Nephron progenitor cell (in vitro differentiated cells): Measurements from ENCODE around the gene STMN3.

Source experiments
- DNase-seq: peaks from one replicate; pipeline ENCODE4 v3.0.0; 2021
- H3K27ac Mint-ChIP-seq: 2 replicates; pipeline ENCODE4 v1.8.0; 2021; ENCODE audit warnings: mild to moderate bottlenecking, moderate library complexity, mixed read lengths
- H3K27me3 Mint-ChIP-seq: 2 replicates; pipeline ENCODE4 v1.8.0; 2021; ENCODE audit warnings: mild to moderate bottlenecking, low read depth, mixed read lengths; ENCODE audit not compliant: poor library complexity
- H3K36me3 Mint-ChIP-seq: 2 replicates; pipeline ENCODE4 v1.8.0; 2021; ENCODE audit warnings: low read depth, mixed read lengths
- H3K4me1 Mint-ChIP-seq: 2 replicates; pipeline ENCODE4 v1.8.0; 2021; ENCODE audit warnings: mixed read lengths
- H3K4me3 Mint-ChIP-seq: 2 replicates; pipeline ENCODE4 v1.8.0; 2021; ENCODE audit warnings: mild to moderate bottlenecking, moderate library complexity, mixed read lengths
- H3K9me3 Mint-ChIP-seq: 2 replicates; pipeline ENCODE4 v1.8.0; 2021; ENCODE audit warnings: mild to moderate bottlenecking, moderate library complexity, mixed read lengths
- CTCF ChIP-seq: fragments of 200-600 bp; sonication (generic); IDR thresholded peaks from 2 replicates; pipeline ENCODE4 v1.5.0; 2021; ENCODE audit warnings: antibody characterized with exemption

STMN3 gene

GRCh38 chr20:63699466-63700198, 46.4 kb upstream of the STMN3 start:
- peak; percentile 65 for DNase-seq
- Mint-ChIP-seq H3K4me3 (no peak overlapping the region), H3K27me3 (no peaks in the 10 kb centered on the region), H3K36me3 (peaks cover under 1% of the 10 kb centered on the region), H3K9me3 (no peaks in the 10 kb centered on the region), H3K27ac (no peak overlapping the region), H3K4me1 (peaks cover 24% of the 10 kb centered on the region)
- no peak for TF ChIP-seq CTCF

GRCh38 chr20:63698739-63699465, 45.7 kb upstream of the STMN3 start:
- no peak for DNase-seq

GRCh38 chr20:63697868-63698545, 44.8 kb upstream of the STMN3 start:
- Mint-ChIP-seq H3K9me3 (peaks cover 3% of the 10 kb centered on the region), H3K4me3 (peak overlapping the region; percentile 18), H3K27me3 (no peaks in the 10 kb centered on the region), H3K36me3 (peaks cover 5% of the 10 kb centered on the region), H3K27ac (no peak overlapping the region), H3K4me1 (peaks cover 24% of the 10 kb centered on the region)
- no peak for TF ChIP-seq CTCF
- DNase-seq: no peak

More at GRCh38 chr20:63698739-63699465, 45.7 kb upstream of the STMN3 start:
- Mint-ChIP-seq H3K4me1 (peaks cover 24% of the 10 kb centered on the region), H3K27ac (no peak overlapping the region), H3K36me3 (peaks cover 1% of the 10 kb centered on the region), H3K27me3 (no peaks in the 10 kb centered on the region), H3K4me3 (no peak overlapping the region), H3K9me3 (peaks cover under 1% of the 10 kb centered on the region)
- no peak for TF ChIP-seq CTCF

- no peaks in the 10 kb centered on the region for H3K27me3 Mint-ChIP-seq
These were observed 44.2 kb upstream of the STMN3 start for GRCh38 chr20:63697357-63697867.

More at GRCh38 chr20:63697357-63697867, 44.2 kb upstream of the STMN3 start:
- Mint-ChIP-seq H3K36me3 (peaks cover 5% of the 10 kb centered on the region), H3K9me3 (peaks cover 3% of the 10 kb centered on the region), H3K27ac (no peak overlapping the region), H3K4me1 (peaks cover 24% of the 10 kb centered on the region), H3K4me3 (no peak overlapping the region)
- no peak for DNase-seq
- TF ChIP-seq CTCF: no peak
